ENCODE measurements around the gene ST6GAL2.

Gene ST6GAL2

GRCh38 chr2:106863387-106863786 lies 22.6 kb downstream of the ST6GAL2 start:
- no peak for DNase-seq

- no peak for DNase-seq
These were observed 26.5 kb downstream of the ST6GAL2 start for GRCh38 chr2:106859498-106859897.

- DNase-seq = no peak
These were observed 27.2 kb downstream of the ST6GAL2 start for GRCh38 chr2:106858810-106859209.

- DNase-seq = no peak
These were observed 28.0 kb downstream of the ST6GAL2 start for GRCh38 chr2:106857882-106858478.

- DNase-seq = no peak
These were observed 32.3 kb downstream of the ST6GAL2 start for GRCh38 chr2:106853631-106854030.

- no peak for DNase-seq
These were observed 34.0 kb downstream of the ST6GAL2 start for GRCh38 chr2:106851881-106852501.

GRCh38 chr2:106851087-106851874 lies 34.7 kb downstream of the ST6GAL2 start:
- no peak for DNase-seq

GRCh38 chr2:106849253-106849652 lies 36.7 kb downstream of the ST6GAL2 start:
- no peak for DNase-seq

GRCh38 chr2:106847366-106847765 lies 38.6 kb downstream of the ST6GAL2 start:
- DNase-seq = no peak

GRCh38 chr2:106845716-106846115 lies 40.3 kb downstream of the ST6GAL2 start:
- no peak for DNase-seq

GRCh38 chr2:106843910-106844250 lies 42.1 kb downstream of the ST6GAL2 start:
- no peak for DNase-seq

GRCh38 chr2:106843001-106843909 lies 42.7 kb downstream of the ST6GAL2 start:
- no peak for DNase-seq

GRCh38 chr2:106841886-106842645 lies 43.9 kb downstream of the ST6GAL2 start:
- no peak for DNase-seq

GRCh38 chr2:106840818-106841217 lies 45.1 kb downstream of the ST6GAL2 start:
- no peak for DNase-seq

- DNase-seq = no peak
These were observed 45.9 kb downstream of the ST6GAL2 start for GRCh38 chr2:106839849-106840595.

- no peak for DNase-seq
These were observed 52.7 kb downstream of the ST6GAL2 start for GRCh38 chr2:106833256-106833655.

GRCh38 chr2:106831816-106832569 lies 54.0 kb downstream of the ST6GAL2 start:
- no peak for DNase-seq

GRCh38 chr2:106831241-106831640 lies 54.7 kb downstream of the ST6GAL2 start:
- no peak for DNase-seq

GRCh38 chr2:106830191-106830590 lies 55.8 kb downstream of the ST6GAL2 start:
- no peak for DNase-seq

- no peak for DNase-seq
These were observed 57.8 kb downstream of the ST6GAL2 start for GRCh38 chr2:106828119-106828518.

- no peak for DNase-seq
These were observed 58.8 kb downstream of the ST6GAL2 start for GRCh38 chr2:106827158-106827557.

Data from femur (tissue), 1 donor.